Uterus (tissue), 4 donors: Measurements from ENCODE around the gene ADD1. TPM values are rescaled to one million over a fixed set of nuclear protein-coding genes. Genes with fewer than 3 reads are reported as not detected.

ENCODE experiments used
- DNase-seq, 2 donors: peaks; one replicate each; pipeline ENCODE4 v3.0.0-alpha.2; 2019 to 2020
- H3K27ac ChIP-seq, 2 donors: fragments of 200-600 bp; sonication (generic); 1 replicate in 1 of 2; 2 replicates in 1 of 2; pipeline ENCODE4 v1.5.1; 2016 to 2018
- H3K27me3 ChIP-seq, 2 donors: fragments of 200-600 bp; sonication (generic); one replicate each; pipeline ENCODE4 v1.5.1; 2018 to 2019; ENCODE audit warnings: control low read depth in 1 of 2
- H3K36me3 ChIP-seq, 2 donors: fragments of 200-600 bp; sonication (generic); one replicate each; pipeline ENCODE4 v1.5.1; 2019; ENCODE audit warnings: control low read depth in 1 of 2
- H3K4me1 ChIP-seq, 2 donors: fragments of 200-600 bp; sonication (generic); one replicate each; pipeline ENCODE4 v1.5.1; 2018 to 2019; ENCODE audit warnings: control low read depth in 1 of 2
- H3K4me3 ChIP-seq, 2 donors: fragments of 200-600 bp; sonication (generic); 1 replicate in 1 of 2; 2 replicates in 1 of 2; pipeline ENCODE4 v1.5.1; 2018 to 2019; ENCODE audit warnings: mild to moderate bottlenecking in 1 of 2
- H3K9me3 ChIP-seq, 2 donors: fragments of 200-600 bp; sonication (generic); one replicate each; pipeline ENCODE4 v1.5.1; 2019; ENCODE audit warnings: control low read depth in 1 of 2
- POLR2A ChIP-seq, 2 donors: fragments of 450-650 bp; IDR thresholded peaks; one replicate each; pipeline ENCODE4 v1.6.1; 2016; ENCODE audit warnings: antibody characterized with exemption in 2 of 2, mild to moderate bottlenecking in 1 of 2, moderate library complexity in 1 of 2
- intact Hi-C: fragments of 100-400 bp; cut with DNase I; formaldehyde crosslinking; loops from one replicate; pipeline ENCODE4 v1.15.1; 2023; ENCODE audit warnings: low total_unique reads
- total RNA-seq, 4 donors: library from RNA; depleted of rRNA in 3 of 4; stranded (reverse); fragments of >200 nt in 3 of 4; gene quantifications; one replicate each; pipeline versions ENCODE4 v1.1.0 to v1.2.4, GENCODE V29; 2014 to 2023
- TF ChIP-seq, protein P1 (sequence below), 4 experiments: fragments of 200-600 bp in 2 of 4; fragments of 450-650 bp in 2 of 4; sonication (generic) in 2 of 4; IDR thresholded peaks; one replicate each; pipeline ENCODE4 v1.5.1; 2016 to 2019; ENCODE audit warnings: antibody characterized with exemption in 4 of 4, mild to moderate bottlenecking in 2 of 4, moderate library complexity in 1 of 4
- donor health status: DM: yes; HTN: yes; CAD: no.

The ADD1 gene
- total RNA-seq, 4 donors from 2014 or later, result 161 to 403 (median 225) TPM

DNA sequence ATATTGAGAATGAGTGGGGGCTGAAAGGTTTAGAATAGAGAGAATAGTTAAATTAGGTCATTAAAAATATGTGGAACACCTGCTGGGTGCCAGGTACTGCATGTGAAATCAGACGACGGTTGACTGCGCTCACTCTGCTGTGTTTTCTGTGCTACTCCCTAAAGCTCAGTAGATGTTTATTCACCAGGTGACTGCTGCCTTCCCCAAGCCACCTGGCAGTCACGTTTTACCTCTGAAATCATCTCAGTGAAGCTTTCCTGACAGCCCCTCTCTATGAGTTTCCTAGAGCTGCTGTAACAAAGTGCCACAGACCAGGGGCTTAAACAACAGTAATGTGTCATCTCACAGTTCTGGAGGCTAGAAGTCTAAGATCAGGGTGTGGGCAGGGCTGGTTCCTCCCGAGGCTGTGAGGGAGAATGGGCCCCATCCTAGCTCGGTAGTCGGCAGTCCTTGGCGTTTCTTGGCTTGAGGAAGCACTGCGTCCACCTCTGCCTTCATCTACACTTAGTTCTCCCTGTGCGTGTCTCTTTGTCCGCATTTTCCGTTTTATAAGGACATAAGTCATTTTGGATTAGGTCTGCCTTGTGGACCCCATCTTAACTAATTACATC, 25.3 kb downstream of the ADD1 start:
- no peak for DNase-seq
- intact Hi-C loops, result no loop called here
- H3K36me3 ChIP-seq, result no peaks in the 10 kb centered on the region
- no peaks in the 10 kb centered on the region for H3K27me3 ChIP-seq
- H3K4me3 ChIP-seq, result no peak overlapping the region
- peaks cover 0 to 14% of the 10 kb centered on the region in 2 donors for H3K4me1 ChIP-seq
- peak overlapping the region; percentile 11 to 72 for H3K27ac ChIP-seq
- H3K9me3 ChIP-seq, result no peaks in the 10 kb centered on the region
- TF ChIP-seq, protein P1, sequence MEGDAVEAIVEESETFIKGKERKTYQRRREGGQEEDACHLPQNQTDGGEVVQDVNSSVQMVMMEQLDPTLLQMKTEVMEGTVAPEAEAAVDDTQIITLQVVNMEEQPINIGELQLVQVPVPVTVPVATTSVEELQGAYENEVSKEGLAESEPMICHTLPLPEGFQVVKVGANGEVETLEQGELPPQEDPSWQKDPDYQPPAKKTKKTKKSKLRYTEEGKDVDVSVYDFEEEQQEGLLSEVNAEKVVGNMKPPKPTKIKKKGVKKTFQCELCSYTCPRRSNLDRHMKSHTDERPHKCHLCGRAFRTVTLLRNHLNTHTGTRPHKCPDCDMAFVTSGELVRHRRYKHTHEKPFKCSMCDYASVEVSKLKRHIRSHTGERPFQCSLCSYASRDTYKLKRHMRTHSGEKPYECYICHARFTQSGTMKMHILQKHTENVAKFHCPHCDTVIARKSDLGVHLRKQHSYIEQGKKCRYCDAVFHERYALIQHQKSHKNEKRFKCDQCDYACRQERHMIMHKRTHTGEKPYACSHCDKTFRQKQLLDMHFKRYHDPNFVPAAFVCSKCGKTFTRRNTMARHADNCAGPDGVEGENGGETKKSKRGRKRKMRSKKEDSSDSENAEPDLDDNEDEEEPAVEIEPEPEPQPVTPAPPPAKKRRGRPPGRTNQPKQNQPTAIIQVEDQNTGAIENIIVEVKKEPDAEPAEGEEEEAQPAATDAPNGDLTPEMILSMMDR (IDR thresholded peaks at IDR 0.05), result no peak
- TF ChIP-seq POLR2A (IDR thresholded peaks at IDR 0.05), result no peak

DNA sequence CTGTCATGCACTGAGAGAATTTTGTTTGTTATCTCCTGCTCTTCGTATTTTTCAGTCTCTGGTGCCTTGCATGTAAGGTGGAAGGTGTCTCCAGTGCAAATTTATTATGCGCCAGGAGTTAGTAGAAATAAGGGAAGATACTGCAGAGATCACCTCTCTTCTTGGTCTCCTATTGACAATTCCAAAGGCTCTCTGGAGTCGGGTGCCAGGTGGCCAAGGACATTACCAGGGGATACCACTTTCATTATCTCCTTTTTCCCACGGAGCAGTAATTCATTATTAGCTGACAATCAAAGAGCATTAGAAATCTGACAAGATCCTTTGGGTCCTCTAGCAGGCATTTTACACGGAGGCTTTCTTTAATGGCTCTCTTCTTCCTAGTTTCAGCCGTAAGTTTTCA, 26.0 kb downstream of the ADD1 start:
- Histone ChIP-seq H3K4me3 (no peak overlapping the region), H3K4me1 (peaks cover 0 to 15% of the 10 kb centered on the region in 2 donors), H3K9me3 (no peaks in the 10 kb centered on the region), H3K27me3 (no peaks in the 10 kb centered on the region), H3K36me3 (no peaks in the 10 kb centered on the region), H3K27ac (peak overlapping the region in 1 of 2 donors; percentile 72)
- TF ChIP-seq, protein P1 (IDR thresholded peaks at IDR 0.05), result no peak
- no peak for TF ChIP-seq POLR2A (IDR thresholded peaks at IDR 0.05)
- intact Hi-C loops, result no loop called here
- DNase-seq, result no peak

DNA sequence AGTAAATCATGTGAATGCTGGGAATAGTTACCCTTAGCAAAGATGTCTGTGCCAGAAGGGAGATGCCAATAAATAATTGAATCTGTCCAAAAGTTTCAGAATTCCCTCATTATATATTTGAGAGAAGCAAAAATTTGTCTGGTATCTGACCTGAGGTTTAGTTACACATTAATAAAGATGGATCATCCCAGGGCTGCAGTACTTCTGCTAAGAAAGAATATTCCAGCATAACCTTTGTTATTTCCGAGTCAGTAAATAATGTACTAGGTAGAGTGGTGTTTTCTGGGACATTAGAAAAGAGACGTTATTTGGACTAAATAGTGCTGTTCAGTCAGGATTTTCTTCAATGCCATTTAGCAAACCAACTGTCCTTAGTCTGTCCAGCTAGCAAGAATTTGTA, 26.4 kb downstream of the ADD1 start:
- TF ChIP-seq, protein P1 (IDR thresholded peaks at IDR 0.05), result no peak
- no peak for TF ChIP-seq POLR2A (IDR thresholded peaks at IDR 0.05)
- intact Hi-C loops, result no loop called here
- no peaks in the 10 kb centered on the region for H3K27me3 ChIP-seq
- H3K27ac ChIP-seq, result peak overlapping the region in 1 of 2 donors; percentile 72
- peaks cover 0 to 15% of the 10 kb centered on the region in 2 donors for H3K4me1 ChIP-seq
- no peak for DNase-seq
- H3K9me3 ChIP-seq, result no peaks in the 10 kb centered on the region
- H3K36me3 ChIP-seq, result no peaks in the 10 kb centered on the region
- no peak overlapping the region for H3K4me3 ChIP-seq

DNA sequence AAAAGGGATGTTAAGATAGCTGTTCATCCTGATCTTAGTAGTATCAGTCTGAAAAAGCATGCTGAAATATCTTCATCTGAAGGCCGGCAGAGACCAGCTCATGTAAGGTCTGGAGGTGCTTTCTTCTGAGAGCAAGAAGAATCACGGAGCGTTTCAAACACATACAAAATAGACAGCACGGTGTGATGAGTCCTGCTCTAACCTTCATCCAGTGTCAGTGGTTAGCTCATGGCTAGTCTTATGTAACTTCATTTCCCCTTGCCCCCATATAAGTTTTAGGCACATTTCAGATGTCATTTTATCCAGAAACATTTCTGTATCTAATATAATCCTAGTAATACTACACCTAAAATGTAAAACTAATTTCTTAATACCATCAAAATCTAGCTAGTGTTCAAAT, 27.8 kb downstream of the ADD1 start:
- Histone ChIP-seq H3K27me3 (no peaks in the 10 kb centered on the region), H3K4me1 (peaks cover 0 to 15% of the 10 kb centered on the region in 2 donors), H3K27ac (no peak overlapping the region), H3K9me3 (no peaks in the 10 kb centered on the region), H3K36me3 (no peaks in the 10 kb centered on the region), H3K4me3 (no peak overlapping the region)
- intact Hi-C loops, result no loop called here
- DNase-seq, result no peak
- no peak for TF ChIP-seq POLR2A (IDR thresholded peaks at IDR 0.05)

DNA sequence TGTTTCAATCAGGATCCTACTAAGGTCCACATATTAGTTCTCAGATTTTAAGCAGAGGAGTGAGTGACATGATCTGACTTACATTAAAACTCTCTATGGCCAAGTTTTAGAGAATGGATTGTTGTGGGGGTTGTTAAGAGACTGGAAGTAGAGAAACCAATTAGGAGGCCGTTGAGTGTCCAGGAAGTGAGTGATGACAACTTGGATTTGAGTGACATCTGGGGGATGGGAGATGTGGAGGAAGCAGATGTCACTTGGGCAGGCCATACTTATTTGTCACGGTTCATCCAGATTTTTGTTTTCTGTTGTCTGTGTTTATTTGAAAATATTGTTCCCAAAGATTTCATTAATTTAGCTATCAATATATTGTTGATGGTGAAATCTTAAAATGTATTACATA, 28.3 kb downstream of the ADD1 start:
- Histone ChIP-seq H3K9me3 (no peaks in the 10 kb centered on the region), H3K27me3 (no peaks in the 10 kb centered on the region), H3K36me3 (no peaks in the 10 kb centered on the region), H3K4me3 (no peak overlapping the region), H3K27ac (no peak overlapping the region), H3K4me1 (peaks cover 0 to 14% of the 10 kb centered on the region in 2 donors)
- no peak for DNase-seq
- intact Hi-C loops, result no loop called here
- TF ChIP-seq, protein P1 (IDR thresholded peaks at IDR 0.05), result no peak
- no peak for TF ChIP-seq POLR2A (IDR thresholded peaks at IDR 0.05)
